Tibial artery (tissue), 4 donors: ENCODE results near the gene OR2B3.

Experiments used
- DNase-seq, 2 donors: peaks; one replicate each; pipeline ENCODE4 v3.0.0-alpha.2; 2019
- H3K27ac ChIP-seq, 2 donors: fragments of 200-600 bp; sonication (generic) in 1 of 2; 1 replicate in 1 of 2; 2 replicates in 1 of 2; pipeline ENCODE4 v1.5.1; 2018 to 2019; ENCODE audit warnings: mild to moderate bottlenecking in 1 of 2
- H3K27me3 ChIP-seq, 2 donors: fragments of 200-600 bp; sonication (generic) in 1 of 2; one replicate each; pipeline versions ENCODE4 v1.5.1 to v1.6.0; 2016 to 2019
- H3K36me3 ChIP-seq, 3 donors: fragments of 200-600 bp; sonication (generic) in 2 of 3; one replicate each; pipeline ENCODE4 v1.5.1; 2016 to 2019; ENCODE audit warnings: mild to moderate bottlenecking in 2 of 3
- H3K4me1 ChIP-seq, 4 donors: fragments of 200-600 bp; sonication (generic) in 2 of 4; 1 replicate in 3 of 4; 2 replicates in 1 of 4; pipeline ENCODE4 v1.5.1; 2016 to 2019
- H3K4me3 ChIP-seq, 2 donors: fragments of 200-600 bp; sonication (generic) in 1 of 2; 1 replicate in 1 of 2; 2 replicates in 1 of 2; pipeline ENCODE4 v1.5.1; 2018 to 2019; ENCODE audit warnings: mild to moderate bottlenecking in 2 of 2
- H3K9me3 ChIP-seq, 3 donors: fragments of 200-600 bp; sonication (generic) in 1 of 3; one replicate each; pipeline ENCODE4 v1.5.1; 2016 to 2019
- CTCF ChIP-seq, 2 experiments: fragments of 200-600 bp in 1 of 2; fragments of 450-650 bp in 1 of 2; IDR thresholded peaks; one replicate each; pipeline ENCODE4 v1.5.1; 2017 to 2019; ENCODE audit warnings: antibody characterized with exemption in 2 of 2, mild to moderate bottlenecking in 1 of 2, moderate library complexity in 1 of 2
- intact Hi-C: fragments of 100-400 bp; cut with DNase I; formaldehyde crosslinking; loops from one replicate; pipeline ENCODE4 v1.15.0; 2023; ENCODE audit warnings: low total_unique reads

OR2B3 gene

GRCh38 chr6:29079203-29079602 lies 7.9 kb downstream of the OR2B3 start:
- no peak for TF ChIP-seq CTCF (IDR thresholded peaks at IDR 0.05)
- H3K9me3 ChIP-seq, result no peaks in the 10 kb centered on the region
- no peaks in the 10 kb centered on the region for H3K4me1 ChIP-seq
- no peaks in the 10 kb centered on the region for H3K36me3 ChIP-seq
- no peaks in the 10 kb centered on the region for H3K27me3 ChIP-seq
- no peak for DNase-seq
- no peak overlapping the region for H3K27ac ChIP-seq
- H3K4me3 ChIP-seq, result no peak overlapping the region
- intact Hi-C loops, result no loop called here

DNA sequence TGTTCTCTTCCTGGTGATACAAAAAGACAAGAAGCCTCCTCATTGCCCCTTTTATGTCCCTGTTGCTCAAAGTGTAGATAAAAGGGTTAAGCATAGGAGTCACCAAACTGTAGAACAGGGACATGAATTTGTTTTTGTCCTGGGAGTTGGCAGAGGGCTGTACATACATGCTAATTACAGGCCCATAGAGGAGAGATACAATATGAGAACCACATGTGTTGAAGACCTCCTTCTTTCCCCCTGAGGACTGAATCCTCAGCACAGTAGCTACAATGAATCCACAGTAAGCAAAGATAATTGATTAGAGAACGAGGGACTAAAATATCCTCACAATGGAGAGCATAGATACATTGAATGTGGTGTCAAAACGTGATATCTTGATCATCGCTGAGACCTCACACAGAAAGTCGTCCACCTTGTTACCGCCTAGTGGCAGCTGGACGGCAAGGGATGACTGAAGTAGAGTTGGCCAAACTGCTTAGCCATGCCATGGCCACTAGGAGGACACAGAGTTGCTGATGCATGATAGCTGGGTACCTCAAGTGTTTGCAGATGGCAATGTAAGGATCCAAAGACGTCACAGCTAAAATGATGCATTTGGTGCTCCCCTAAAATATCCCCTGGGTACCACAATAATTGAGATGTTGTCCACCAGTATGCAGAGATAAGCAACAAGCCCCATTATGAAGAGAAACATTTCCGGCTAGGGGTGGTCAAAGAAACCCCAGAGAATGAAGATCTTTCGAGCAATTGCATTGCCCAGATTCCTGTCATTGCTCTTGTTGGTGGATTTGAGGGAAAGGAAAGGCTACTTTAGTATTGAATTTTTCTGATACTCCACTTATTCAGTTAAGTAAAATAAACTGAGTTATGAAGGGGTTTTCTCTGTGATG lies 15.0 kb downstream of the OR2B3 start:
- intact Hi-C loops, result no loop called here
- DNase-seq, result no peak
- no peak for TF ChIP-seq CTCF (IDR thresholded peaks at IDR 0.05)

DNA sequence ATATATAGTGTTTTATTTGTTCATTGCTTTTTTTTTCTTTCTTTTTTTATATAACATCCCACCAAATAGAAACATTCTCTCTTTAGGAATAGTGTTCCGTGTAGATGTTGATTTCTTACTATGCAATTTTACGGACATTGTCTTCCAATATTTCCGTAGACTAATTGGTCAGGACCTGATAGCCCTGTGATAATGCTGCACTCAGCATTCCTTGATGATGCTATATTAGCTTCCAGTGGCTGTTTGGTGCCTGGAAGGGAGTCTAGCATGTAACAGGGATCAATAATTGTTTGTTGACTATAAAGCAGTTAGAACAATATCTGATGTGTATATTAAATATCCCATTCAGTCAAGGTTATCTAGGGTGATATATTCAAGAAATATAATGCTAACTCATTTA lies 35.4 kb downstream of the OR2B3 start:
- no peaks in the 10 kb centered on the region for H3K36me3 ChIP-seq
- no peaks in the 10 kb centered on the region for H3K4me1 ChIP-seq
- no peak overlapping the region for H3K27ac ChIP-seq
- no peak overlapping the region for H3K4me3 ChIP-seq
- no peak for DNase-seq
- H3K27me3 ChIP-seq, result no peaks in the 10 kb centered on the region
- intact Hi-C loops, result no loop called here
- peaks cover 0 to 3% (median 0%) of the 10 kb centered on the region in 3 donors for H3K9me3 ChIP-seq
- TF ChIP-seq CTCF (IDR thresholded peaks at IDR 0.05), result no peak

More for the DNA sequence above, 15.0 kb downstream of the OR2B3 start:
- Histone ChIP-seq H3K4me1 (no peaks in the 10 kb centered on the region), H3K36me3 (no peaks in the 10 kb centered on the region), H3K27ac (no peak overlapping the region), H3K4me3 (no peak overlapping the region), H3K9me3 (no peaks in the 10 kb centered on the region), H3K27me3 (no peaks in the 10 kb centered on the region)

DNA sequence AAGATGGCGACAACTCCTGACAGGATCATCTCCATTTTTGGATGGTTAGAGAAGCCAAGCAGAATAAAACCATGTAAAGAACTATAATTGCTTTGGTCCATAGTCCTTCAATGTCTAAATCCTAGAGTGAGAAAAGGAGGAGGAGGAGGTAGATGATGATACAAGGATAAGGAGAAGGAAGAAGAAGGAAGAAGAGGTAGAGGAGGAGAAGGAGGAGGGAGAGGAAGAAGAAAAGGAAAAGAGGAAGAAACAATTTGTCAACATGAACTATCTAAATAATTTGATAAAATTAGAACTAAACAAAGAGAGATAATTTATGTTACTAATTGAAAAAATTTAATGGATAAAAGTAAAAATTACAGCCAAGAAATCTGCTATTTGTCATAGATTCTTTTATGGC lies 42.0 kb downstream of the OR2B3 start, which contains the start of gene OR2W1:
TSS of gene OR2W1 (minus strand) at position 101 of the 400 bp plus-strand sequence. CDS start at position 101, 0 bp downstream.
- Histone ChIP-seq H3K27ac (no peak within 1 kb of the TSS), H3K36me3 (no peaks in the 10 kb centered on the region), H3K4me3 (no peak within 1 kb of the TSS), H3K4me1 (no peaks in the 10 kb centered on the region), H3K27me3 (no peaks in the 10 kb centered on the region), H3K9me3 (no peaks in the 10 kb centered on the region)
- no peak for TF ChIP-seq CTCF (IDR thresholded peaks at IDR 0.05)
- DNase-seq, result no peak
- intact Hi-C loops, result no loop called here
